ENCODE results near the gene MYEOV. TPM values are rescaled to one million over a fixed set of nuclear protein-coding genes. Genes with fewer than 3 reads are reported as not detected.

Gene MYEOV
- total RNA-seq, 1 experiment from 2014 or later = 1.4 TPM

GRCh38 chr11:69257134-69257533, 36.8 kb upstream of the MYEOV start (continued):
- TF ChIP-seq, protein P1, sequence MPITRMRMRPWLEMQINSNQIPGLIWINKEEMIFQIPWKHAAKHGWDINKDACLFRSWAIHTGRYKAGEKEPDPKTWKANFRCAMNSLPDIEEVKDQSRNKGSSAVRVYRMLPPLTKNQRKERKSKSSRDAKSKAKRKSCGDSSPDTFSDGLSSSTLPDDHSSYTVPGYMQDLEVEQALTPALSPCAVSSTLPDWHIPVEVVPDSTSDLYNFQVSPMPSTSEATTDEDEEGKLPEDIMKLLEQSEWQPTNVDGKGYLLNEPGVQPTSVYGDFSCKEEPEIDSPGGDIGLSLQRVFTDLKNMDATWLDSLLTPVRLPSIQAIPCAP (CRISPR knock-in tag; IDR thresholded peaks at IDR 0.05) = no peak
- TF ChIP-seq, protein P2, sequence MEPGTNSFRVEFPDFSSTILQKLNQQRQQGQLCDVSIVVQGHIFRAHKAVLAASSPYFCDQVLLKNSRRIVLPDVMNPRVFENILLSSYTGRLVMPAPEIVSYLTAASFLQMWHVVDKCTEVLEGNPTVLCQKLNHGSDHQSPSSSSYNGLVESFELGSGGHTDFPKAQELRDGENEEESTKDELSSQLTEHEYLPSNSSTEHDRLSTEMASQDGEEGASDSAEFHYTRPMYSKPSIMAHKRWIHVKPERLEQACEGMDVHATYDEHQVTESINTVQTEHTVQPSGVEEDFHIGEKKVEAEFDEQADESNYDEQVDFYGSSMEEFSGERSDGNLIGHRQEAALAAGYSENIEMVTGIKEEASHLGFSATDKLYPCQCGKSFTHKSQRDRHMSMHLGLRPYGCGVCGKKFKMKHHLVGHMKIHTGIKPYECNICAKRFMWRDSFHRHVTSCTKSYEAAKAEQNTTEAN (CRISPR knock-in tag; IDR thresholded peaks at IDR 0.05) = no peak
- TF ChIP-seq MAX (CRISPR knock-in tag; IDR thresholded peaks at IDR 0.05) (no peak), HMGA2 (CRISPR knock-in tag; IDR thresholded peaks at IDR 0.05) (no peak)

GRCh38 chr11:69257838-69258658, 35.9 kb upstream of the MYEOV start:
- no peak overlapping the region for H3K4me3 Mint-ChIP-seq
- POLR2A ChIA-PET = no interaction called here

DNA sequence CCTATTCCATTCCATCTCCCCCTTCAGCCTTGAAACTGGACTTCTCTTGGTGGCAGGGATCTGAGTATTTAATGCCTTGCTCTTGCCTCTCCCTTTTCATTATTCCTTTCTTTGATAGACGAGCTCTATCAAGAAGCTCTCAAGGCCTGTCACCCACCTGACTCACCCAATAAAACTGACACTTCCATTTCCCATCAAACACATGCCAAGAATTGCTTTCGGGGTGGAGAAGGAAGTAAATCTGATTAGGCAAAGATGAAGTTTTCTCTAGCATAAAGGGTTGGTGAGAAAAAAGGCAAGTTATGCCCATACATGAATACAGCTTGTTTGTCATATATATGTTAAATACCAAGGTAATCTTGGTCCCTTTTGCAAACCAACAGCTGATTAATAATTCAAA, 34.9 kb upstream of the MYEOV start:
- ChIA-PET POLR2A (no interaction called here), CTCF (interaction anchor here (2.1 to 2.7 kb wide), 2 partner anchors 128 to 158 kb away, joined by 12 to 14 read pairs; no protein-coding TSS in a partner anchor)
- Mint-ChIP-seq H3K27me3 (ENCODE audit: low read depth) (peaks cover 28% of the 10 kb centered on the region), H3K4me3 (no peak overlapping the region), H3K9me3 (peaks cover 38% of the 10 kb centered on the region), H3K4me1 (peaks cover 26% of the 10 kb centered on the region), H3K36me3 (peaks cover 10% of the 10 kb centered on the region), H3K27ac (no peak overlapping the region)
- DNase-seq (ENCODE audit: low spot score) = no peak
- no peak for TF ChIP-seq HMGA2 (CRISPR knock-in tag; IDR thresholded peaks at IDR 0.05)
- no peak for TF ChIP-seq ZNF416 (CRISPR knock-in tag; IDR thresholded peaks at IDR 0.05)
- TF ChIP-seq, protein P3, sequence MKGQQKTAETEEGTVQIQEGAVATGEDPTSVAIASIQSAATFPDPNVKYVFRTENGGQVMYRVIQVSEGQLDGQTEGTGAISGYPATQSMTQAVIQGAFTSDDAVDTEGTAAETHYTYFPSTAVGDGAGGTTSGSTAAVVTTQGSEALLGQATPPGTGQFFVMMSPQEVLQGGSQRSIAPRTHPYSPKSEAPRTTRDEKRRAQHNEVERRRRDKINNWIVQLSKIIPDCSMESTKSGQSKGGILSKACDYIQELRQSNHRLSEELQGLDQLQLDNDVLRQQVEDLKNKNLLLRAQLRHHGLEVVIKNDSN (CRISPR knock-in tag; IDR thresholded peaks at IDR 0.05) = no peak
- TF ChIP-seq FOXK1 (CRISPR knock-in tag; IDR thresholded peaks at IDR 0.05) = no peak
- TF ChIP-seq TCF7 (CRISPR knock-in tag; IDR thresholded peaks at IDR 0.05; ENCODE audit: low read depth) = no peak
- TF ChIP-seq FOXJ3 (CRISPR knock-in tag; IDR thresholded peaks at IDR 0.05; ENCODE audit: borderline replicate concordance) = no peak
- TF ChIP-seq, protein P4, sequence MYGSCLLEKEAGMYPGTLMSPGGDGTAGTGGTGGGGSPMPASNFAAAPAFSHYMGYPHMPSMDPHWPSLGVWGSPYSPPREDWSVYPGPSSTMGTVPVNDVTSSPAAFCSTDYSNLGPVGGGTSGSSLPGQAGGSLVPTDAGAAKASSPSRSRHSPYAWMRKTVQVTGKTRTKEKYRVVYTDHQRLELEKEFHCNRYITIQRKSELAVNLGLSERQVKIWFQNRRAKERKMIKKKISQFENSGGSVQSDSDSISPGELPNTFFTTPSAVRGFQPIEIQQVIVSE (CRISPR knock-in tag; IDR thresholded peaks at IDR 0.05; ENCODE audit: borderline replicate concordance) = no peak
- TF ChIP-seq ZNF232 (CRISPR knock-in tag; IDR thresholded peaks at IDR 0.05) = no peak
- no peak for TF ChIP-seq JUN (CRISPR knock-in tag; IDR thresholded peaks at IDR 0.05)
- ATAC-seq = no peak

More at GRCh38 chr11:69257838-69258658, 35.9 kb upstream of the MYEOV start:
- no peak for DNase-seq (ENCODE audit: low spot score)
- H3K27ac Mint-ChIP-seq = no peak overlapping the region
- H3K4me1 Mint-ChIP-seq = peaks cover 26% of the 10 kb centered on the region
- peaks cover 16% of the 10 kb centered on the region for H3K36me3 Mint-ChIP-seq
- TF ChIP-seq ZNF121 (CRISPR knock-in tag; IDR thresholded peaks at IDR 0.05) (no peak), ZNF423 (CRISPR knock-in tag; IDR thresholded peaks at IDR 0.05) (peak; percentile 71)
- H3K27me3 Mint-ChIP-seq (ENCODE audit: low read depth) = peaks cover 30% of the 10 kb centered on the region
- H3K9me3 Mint-ChIP-seq = peaks cover 44% of the 10 kb centered on the region
- CTCF ChIA-PET = interaction anchor here (1.6 to 2.7 kb wide), 3 partner anchors 127 to 386 kb away, joined by 5 to 14 read pairs (median 12); no protein-coding TSS in a partner anchor
- peak; percentile 88 for ATAC-seq

DNA sequence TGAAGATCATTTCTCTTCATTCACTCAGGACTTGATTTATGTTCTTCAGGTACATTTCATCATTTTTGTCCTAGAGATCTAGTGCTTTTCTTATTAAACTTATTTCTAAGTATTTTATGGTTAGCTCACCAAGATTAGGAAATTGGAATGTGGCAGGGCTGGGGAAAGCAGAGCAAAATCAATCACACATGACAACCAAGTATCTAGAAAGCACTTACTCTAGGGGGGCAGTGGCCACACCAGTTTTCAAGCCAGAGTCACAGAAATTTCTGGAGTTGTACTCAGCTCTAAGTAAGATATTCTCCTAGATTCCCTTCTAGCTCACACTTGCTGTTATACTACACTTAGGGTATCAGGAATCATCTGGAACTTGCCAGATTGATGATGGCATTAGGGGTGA, 33.3 kb upstream of the MYEOV start:
- DNase-seq (ENCODE audit: low spot score) = no peak
- Mint-ChIP-seq H3K4me3 (no peak overlapping the region), H3K9me3 (peaks cover 29% of the 10 kb centered on the region), H3K4me1 (peaks cover 26% of the 10 kb centered on the region), H3K36me3 (peaks cover 5% of the 10 kb centered on the region), H3K27me3 (ENCODE audit: low read depth) (peaks cover 26% of the 10 kb centered on the region), H3K27ac (no peak overlapping the region)
- ATAC-seq = no peak
- CTCF ChIA-PET = no interaction called here
- POLR2A ChIA-PET = no interaction called here
- TF ChIP-seq ESRRA (CRISPR knock-in tag; IDR thresholded peaks at IDR 0.05; ENCODE audit: borderline replicate concordance) (no peak), GABPB1 (CRISPR knock-in tag; IDR thresholded peaks at IDR 0.05) (no peak), ATF1 (CRISPR knock-in tag; IDR thresholded peaks at IDR 0.05) (no peak), KAT7 (CRISPR knock-in tag; IDR thresholded peaks at IDR 0.05; ENCODE audit: borderline replicate concordance) (no peak), ZNF263 (CRISPR knock-in tag; IDR thresholded peaks at IDR 0.05; ENCODE audit: low read depth) (no peak)
- TF ChIP-seq, protein P5, sequence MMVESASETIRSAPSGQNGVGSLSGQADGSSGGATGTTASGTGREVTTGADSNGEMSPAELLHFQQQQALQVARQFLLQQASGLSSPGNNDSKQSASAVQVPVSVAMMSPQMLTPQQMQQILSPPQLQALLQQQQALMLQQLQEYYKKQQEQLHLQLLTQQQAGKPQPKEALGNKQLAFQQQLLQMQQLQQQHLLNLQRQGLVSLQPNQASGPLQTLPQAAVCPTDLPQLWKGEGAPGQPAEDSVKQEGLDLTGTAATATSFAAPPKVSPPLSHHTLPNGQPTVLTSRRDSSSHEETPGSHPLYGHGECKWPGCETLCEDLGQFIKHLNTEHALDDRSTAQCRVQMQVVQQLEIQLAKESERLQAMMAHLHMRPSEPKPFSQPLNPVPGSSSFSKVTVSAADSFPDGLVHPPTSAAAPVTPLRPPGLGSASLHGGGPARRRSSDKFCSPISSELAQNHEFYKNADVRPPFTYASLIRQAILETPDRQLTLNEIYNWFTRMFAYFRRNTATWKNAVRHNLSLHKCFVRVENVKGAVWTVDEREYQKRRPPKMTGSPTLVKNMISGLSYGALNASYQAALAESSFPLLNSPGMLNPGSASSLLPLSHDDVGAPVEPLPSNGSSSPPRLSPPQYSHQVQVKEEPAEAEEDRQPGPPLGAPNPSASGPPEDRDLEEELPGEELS (CRISPR knock-in tag; IDR thresholded peaks at IDR 0.05) = no peak
- TF ChIP-seq, protein P6, sequence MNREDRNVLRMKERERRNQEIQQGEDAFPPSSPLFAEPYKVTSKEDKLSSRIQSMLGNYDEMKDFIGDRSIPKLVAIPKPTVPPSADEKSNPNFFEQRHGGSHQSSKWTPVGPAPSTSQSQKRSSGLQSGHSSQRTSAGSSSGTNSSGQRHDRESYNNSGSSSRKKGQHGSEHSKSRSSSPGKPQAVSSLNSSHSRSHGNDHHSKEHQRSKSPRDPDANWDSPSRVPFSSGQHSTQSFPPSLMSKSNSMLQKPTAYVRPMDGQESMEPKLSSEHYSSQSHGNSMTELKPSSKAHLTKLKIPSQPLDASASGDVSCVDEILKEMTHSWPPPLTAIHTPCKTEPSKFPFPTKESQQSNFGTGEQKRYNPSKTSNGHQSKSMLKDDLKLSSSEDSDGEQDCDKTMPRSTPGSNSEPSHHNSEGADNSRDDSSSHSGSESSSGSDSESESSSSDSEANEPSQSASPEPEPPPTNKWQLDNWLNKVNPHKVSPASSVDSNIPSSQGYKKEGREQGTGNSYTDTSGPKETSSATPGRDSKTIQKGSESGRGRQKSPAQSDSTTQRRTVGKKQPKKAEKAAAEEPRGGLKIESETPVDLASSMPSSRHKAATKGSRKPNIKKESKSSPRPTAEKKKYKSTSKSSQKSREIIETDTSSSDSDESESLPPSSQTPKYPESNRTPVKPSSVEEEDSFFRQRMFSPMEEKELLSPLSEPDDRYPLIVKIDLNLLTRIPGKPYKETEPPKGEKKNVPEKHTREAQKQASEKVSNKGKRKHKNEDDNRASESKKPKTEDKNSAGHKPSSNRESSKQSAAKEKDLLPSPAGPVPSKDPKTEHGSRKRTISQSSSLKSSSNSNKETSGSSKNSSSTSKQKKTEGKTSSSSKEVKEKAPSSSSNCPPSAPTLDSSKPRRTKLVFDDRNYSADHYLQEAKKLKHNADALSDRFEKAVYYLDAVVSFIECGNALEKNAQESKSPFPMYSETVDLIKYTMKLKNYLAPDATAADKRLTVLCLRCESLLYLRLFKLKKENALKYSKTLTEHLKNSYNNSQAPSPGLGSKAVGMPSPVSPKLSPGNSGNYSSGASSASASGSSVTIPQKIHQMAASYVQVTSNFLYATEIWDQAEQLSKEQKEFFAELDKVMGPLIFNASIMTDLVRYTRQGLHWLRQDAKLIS (CRISPR knock-in tag; IDR thresholded peaks at IDR 0.05; ENCODE audit: borderline replicate concordance) = no peak

All from WTC11 (cell line).